Activated naive CD4-positive, alpha-beta T cell treated with anti-CD3 and anti-CD28 coated beads, Interleukin-2, amount 50 U/mL, for 72 hours (primary cell): ENCODE data around the gene XPOT. TPM values are rescaled to one million over a fixed set of nuclear protein-coding genes. Genes with fewer than 3 reads are reported as not detected.

ENCODE experiments used
- ATAC-seq, 2 donors: fragments of 150-1000 bp; cut with Tn5 transposase; 2 replicates each; pipeline ENCODE4 v1.10.0; 2021; ENCODE audit warnings: mild to moderate bottlenecking in 2 of 2, moderate library complexity in 2 of 2
- DNase-seq, 2 donors: peaks; one replicate each; pipeline ENCODE4 v3.0.0; 2021 to 2022; ENCODE audit warnings: low spot score in 2 of 2
- H3K27ac Mint-ChIP-seq, 2 donors: one replicate each; pipeline ENCODE4 v1.8.0; 2022; ENCODE audit warnings: mild to moderate bottlenecking in 2 of 2, mixed read lengths in 2 of 2
- H3K36me3 Mint-ChIP-seq, 2 donors: one replicate each; pipeline ENCODE4 v1.8.0; 2022; ENCODE audit warnings: mixed read lengths in 2 of 2
- H3K9me3 Mint-ChIP-seq, 2 donors: one replicate each; pipeline ENCODE4 v1.8.0; 2022; ENCODE audit warnings: mixed read lengths in 2 of 2
- total RNA-seq, 2 donors: library from RNA; stranded (reverse); gene quantifications; one replicate each; pipeline ENCODE4 v1.2.3, GENCODE V29; 2022

Gene XPOT
- total RNA-seq, 2 donors from 2014 or later = 124 to 138 TPM

DNA sequence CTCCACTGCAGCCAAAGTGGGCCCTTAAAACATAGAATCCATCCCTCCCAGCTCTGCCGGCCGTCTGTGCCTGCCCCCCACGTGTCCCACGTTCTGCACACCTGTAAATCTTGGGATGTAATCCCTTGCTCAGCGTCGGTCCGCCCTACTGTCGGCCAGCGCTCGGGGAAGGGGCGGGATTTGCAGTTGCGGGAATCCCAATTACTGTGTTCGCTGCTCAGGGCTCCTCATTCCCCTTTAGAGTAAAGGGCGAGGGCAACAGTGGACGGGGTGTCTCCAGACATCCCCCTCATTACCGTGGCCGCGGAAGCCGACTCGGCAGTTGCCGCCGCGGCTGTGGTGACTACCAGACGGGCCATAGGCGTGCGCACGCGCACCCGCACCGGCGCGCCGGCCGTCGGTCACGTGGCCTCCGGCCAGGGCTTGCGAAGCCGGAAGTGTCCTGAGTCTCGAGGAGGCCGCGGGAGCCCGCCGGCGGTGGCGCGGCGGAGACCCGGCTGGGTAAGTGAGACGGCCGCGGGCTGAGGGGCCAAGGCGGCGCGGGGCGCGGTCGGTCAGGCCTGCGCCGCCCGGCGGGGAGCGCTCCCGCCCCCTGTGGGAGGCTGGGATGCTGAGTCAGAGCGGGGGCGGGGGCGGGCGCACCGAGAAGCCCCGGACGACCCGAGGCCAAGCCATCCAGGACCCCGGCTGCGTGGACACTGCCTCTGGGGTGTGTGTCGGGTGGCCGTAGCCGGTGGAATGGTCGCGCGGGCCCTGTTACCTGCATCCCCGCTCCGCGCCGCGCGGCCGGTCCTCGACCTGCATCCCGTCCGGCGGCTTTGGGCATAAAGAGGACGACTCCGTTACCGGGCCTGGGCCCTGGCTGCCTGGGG is 47.7 kb downstream of the XPOT start, which contains the start of gene TBK1:
Gene TBK1, plus strand, starts transcription at position 434 of the 872 bp plus-strand sequence. CDS start 3,751 bp downstream, outside the sequence.
- ATAC-seq = peak; percentile 78 to 84
- peaks cover 22 to 29% of the 10 kb centered on the region in 2 donors for H3K36me3 Mint-ChIP-seq
- H3K27ac Mint-ChIP-seq = peak within 1 kb of the TSS; percentile 96 to 97

DNA sequence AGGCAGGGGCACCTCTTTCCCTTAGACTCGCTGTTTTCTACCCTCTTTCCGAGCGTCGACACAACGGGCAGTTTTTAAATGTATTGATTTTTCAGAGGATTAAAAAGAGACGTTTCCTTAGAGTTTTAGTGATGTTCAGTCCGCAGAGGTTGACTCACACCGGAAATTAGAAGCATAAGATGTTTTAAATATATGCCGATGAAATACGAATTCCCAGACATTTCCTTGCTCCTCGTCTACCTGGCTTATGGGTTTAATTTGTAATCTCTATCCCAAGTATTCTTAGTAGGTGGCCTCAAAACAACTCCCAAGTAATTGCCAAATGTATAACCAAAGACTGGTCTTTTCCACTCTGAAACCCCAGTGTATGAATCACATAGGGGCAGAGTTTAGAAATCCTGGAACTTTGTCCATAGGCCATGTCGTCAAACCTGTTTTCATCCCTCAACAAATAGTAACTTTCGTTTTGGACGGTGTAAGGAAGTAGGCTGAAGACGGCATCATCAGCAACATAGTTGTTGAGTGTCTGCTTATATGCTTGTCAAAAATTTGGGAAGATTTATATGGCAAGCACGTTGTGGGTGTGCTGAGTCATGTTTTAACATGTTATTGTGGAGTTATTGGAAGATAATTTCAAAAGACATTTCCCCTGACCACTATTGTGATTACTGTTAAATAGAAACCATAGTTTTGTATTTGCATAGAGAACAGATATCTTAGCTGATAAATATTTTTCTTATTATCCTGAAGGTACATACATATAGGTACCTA is 48.6 kb downstream of the XPOT start:
- H3K36me3 Mint-ChIP-seq = peaks cover 22 to 31% of the 10 kb centered on the region in 2 donors
- H3K27ac Mint-ChIP-seq = peak overlapping the region; percentile 96 to 97
- H3K9me3 Mint-ChIP-seq = no peaks in the 10 kb centered on the region

More for the DNA sequence above, 47.7 kb downstream of the XPOT start, which contains the start of gene TBK1:
- DNase-seq = peak; percentile 71 to 93
- H3K9me3 Mint-ChIP-seq = no peaks in the 10 kb centered on the region

DNA sequence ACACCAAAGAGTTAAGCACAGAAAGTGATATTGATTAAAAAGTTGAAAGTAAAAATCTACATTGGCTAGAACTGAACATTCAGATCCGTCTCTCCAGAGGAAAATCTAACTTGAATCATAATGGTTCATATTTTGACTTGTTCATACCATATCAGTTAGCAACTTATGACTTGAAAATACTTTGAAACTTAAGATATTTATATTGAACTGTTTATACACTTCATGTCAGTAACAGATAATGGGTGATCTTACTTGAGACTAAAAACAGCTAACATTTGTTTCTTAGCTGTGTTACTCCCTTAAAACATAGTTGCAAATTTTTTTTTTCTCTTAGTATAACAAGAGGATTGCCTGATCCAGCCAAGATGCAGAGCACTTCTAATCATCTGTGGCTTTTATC is 51.3 kb downstream of the XPOT start:
- H3K9me3 Mint-ChIP-seq = no peaks in the 10 kb centered on the region
- ATAC-seq = no peak
- peaks cover 22 to 40% of the 10 kb centered on the region in 2 donors for H3K36me3 Mint-ChIP-seq
- peak overlapping the region in 1 of 2 donors; percentile 55 for H3K27ac Mint-ChIP-seq
- no peak for DNase-seq

More for the DNA sequence above, 48.6 kb downstream of the XPOT start:
- ATAC-seq (peak; percentile 10 to 62), DNase-seq (no peak)

DNA sequence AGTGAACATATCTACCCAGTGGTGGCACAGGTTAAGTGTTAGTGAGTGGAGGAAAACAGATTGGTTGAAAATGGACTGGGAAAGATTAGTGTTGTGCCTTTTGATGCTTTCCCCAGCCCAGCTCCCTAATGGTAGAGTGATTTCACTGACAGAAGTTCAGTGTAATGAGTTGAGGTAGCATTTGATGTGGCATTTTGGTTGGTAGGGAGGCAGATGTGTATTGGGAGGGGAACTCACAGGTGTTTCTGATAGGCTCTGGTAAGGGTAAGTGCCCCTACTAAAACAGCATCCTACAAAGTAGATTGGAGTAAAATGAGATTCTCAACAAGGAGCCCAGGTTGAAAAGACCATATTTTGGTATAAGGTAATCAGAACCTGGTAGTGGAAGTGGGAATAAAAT is 51.9 kb downstream of the XPOT start:
- H3K27ac Mint-ChIP-seq = peak overlapping the region in 1 of 2 donors; percentile 57
- H3K9me3 Mint-ChIP-seq = no peaks in the 10 kb centered on the region
- ATAC-seq (no peak), DNase-seq (no peak)
- peaks cover 22 to 40% of the 10 kb centered on the region in 2 donors for H3K36me3 Mint-ChIP-seq

DNA sequence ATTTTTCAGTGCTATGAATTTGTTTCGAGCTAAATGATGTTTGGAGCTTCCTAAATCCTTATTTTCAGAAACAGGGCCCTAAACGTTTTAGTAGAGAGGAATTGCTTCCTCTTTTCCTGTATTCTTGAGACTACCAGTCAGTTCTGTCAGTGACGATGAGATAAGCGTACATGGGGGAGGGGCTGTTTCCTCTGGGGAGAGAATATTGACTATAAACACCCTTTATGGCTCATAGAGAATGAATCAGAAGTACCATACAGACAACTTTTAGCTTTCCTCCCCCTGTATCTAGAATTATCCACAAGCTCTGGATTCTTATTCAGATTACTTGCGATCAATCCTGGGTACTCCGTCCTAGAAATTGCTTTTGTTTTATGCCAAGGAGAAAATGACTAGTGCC is 52.8 kb downstream of the XPOT start:
- H3K9me3 Mint-ChIP-seq = no peaks in the 10 kb centered on the region
- H3K36me3 Mint-ChIP-seq = peaks cover 17 to 45% of the 10 kb centered on the region in 2 donors
- DNase-seq = peak in 1 of 2 donors; percentile 50
- H3K27ac Mint-ChIP-seq = peak overlapping the region in 1 of 2 donors; percentile 69
- peak in 1 of 2 donors; percentile 58 for ATAC-seq

DNA sequence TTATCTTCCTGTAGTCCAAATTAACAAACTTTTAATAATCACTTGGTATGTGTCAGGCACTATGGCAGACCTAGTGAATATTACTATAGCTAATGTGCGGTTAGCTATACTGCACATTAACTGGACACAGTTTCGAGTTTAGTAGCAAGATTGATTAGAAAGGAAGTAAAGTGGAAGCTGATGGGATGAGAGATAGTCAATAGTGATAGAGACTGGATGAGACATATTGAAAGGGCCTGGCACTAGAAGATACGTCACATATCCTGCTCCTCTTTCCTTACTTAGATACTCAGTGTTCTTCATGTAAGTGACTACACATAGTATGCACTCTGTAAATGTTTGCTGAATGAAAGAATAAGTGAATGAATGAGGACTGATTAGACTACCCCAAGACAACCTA is 53.3 kb downstream of the XPOT start:
- peak overlapping the region in 1 of 2 donors; percentile 85 for H3K27ac Mint-ChIP-seq
- ATAC-seq = peak in 1 of 2 donors; percentile 65
- H3K36me3 Mint-ChIP-seq = peaks cover 14 to 43% of the 10 kb centered on the region in 2 donors

DNA sequence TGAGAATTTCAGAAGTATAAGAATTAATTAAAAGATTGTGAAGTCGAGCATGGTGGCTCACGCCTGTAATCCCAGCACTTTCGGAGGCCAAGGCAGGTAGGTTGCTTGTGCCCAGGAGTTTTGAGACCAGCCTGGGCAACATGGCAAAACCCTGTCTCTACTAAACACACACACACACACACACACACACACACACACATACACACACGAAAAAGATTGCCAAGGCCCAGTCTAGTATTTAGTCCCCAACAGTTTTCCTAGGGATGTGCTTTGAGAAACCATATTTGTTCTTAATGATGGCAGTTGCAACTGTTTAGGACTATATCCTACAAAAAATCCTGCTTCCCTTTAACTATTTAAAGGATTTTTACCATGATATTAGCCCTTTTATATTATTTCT is 53.7 kb downstream of the XPOT start:
- ATAC-seq (no peak), DNase-seq (no peak)
- Mint-ChIP-seq H3K9me3 (no peaks in the 10 kb centered on the region), H3K36me3 (peaks cover 10 to 38% of the 10 kb centered on the region in 2 donors), H3K27ac (peak overlapping the region in 1 of 2 donors; percentile 85)

More for the DNA sequence above, 53.3 kb downstream of the XPOT start:
- H3K9me3 Mint-ChIP-seq = no peaks in the 10 kb centered on the region
- no peak for DNase-seq

DNA sequence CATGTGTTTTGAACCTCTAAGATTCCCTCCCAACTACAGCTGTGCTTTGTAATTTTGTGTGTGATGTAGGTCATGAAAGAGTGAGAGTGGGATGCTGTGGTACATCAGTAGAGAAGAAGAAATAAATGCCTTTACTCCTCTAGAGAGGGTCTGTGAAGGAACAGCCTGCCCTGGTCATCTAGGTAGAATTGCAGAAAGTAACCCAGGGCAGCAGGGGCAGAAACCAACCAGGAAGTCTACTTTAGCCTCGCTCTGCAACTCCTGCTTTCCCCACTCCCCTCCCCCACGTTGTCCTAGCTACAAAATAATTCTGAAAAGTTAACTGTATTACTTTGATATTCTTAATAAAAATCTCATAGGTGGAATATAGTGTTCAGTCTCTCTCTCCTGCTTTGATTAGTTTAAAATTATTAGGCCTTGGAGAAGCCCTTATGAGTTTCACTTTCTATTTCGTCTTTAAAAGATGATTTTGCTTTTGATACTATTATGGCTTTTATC is 55.3 kb downstream of the XPOT start:
- H3K9me3 Mint-ChIP-seq = no peaks in the 10 kb centered on the region
- peak overlapping the region; percentile 70 to 94 for H3K27ac Mint-ChIP-seq
- peak in 1 of 2 donors; percentile 26 for ATAC-seq
- H3K36me3 Mint-ChIP-seq = peaks cover 6 to 36% of the 10 kb centered on the region in 2 donors
- no peak for DNase-seq

DNA sequence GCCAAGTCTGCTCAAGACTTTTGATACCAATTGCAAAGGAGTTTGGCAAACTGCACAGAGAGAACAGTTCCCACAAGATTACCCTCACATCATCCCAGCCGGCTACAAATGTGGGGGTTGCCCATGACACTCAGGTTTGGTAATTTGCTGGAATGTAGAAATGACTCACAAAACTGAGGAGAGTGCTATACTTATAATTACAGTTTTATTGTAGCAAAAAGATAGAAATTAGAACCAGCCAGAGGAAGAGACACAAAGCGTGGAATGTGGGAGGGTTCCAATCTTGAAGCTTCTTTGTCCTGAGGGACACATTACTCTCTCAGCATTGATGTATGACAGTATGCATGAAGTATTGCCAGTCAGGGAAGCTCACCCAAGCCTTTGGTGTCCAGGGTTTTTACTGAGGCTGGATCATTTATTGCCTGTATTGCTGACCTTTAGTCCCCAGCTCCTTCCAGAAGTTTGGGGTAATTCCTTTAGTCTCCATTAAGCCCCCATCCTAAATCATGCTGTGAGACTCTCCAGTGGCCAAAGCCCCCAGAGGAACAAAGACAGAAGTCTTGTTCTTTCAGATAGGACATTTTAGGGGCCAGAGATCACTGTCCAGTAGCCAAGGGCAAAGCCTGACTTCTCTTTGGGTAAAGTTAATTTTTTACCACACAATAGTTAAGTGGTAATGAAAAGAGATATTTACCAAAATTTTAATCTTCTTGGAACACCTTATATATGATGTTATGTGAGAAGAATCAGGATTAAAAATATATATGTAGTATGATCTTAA is 57.6 kb downstream of the XPOT start:
- Mint-ChIP-seq H3K27ac (peak overlapping the region in 1 of 2 donors; percentile 89), H3K36me3 (peaks cover 0 to 31% of the 10 kb centered on the region in 2 donors), H3K9me3 (no peaks in the 10 kb centered on the region)
- DNase-seq = no peak
- no peak for ATAC-seq

DNA sequence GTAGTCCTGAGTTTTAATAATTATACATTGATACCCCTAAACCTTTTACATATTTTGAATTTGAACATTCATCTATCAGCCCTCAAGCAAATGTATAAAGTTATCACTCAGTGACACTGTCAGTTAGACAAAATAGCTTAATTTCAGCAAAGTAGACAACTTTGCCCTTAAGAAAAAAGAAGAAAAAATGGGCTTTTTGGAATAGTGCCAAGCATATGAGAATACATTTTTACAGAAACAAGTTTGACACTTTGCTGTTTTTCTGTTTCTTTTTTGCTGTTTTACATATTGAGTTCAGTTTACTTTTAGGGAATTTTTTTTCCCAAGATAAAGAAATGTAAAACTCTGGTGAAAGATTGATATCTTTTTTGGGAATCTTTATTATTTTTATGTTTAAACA is 62.0 kb downstream of the XPOT start:
- DNase-seq (no peak), ATAC-seq (no peak)
- H3K27ac Mint-ChIP-seq = no peak overlapping the region
- H3K36me3 Mint-ChIP-seq = peaks cover 11 to 17% of the 10 kb centered on the region in 2 donors
- H3K9me3 Mint-ChIP-seq = no peaks in the 10 kb centered on the region

DNA sequence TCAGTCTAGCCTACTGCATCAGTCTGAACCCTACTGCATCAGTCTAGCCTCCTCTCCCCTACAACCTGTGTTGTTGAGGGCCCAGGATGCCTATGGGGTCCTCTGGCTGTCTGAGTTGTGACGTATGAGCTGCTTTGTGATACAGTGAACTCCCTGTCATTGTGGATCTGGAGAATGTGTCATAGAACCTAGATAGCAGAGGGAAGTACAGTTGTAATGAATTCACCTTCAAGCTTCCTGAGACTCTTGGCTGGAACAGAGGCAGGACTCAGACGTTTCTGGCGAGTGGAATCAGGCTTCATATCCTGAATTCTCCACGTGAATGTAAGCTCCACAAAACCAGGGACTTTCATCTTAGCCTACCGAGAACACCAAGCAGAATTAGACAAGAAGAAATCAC is 64.8 kb downstream of the XPOT start:
- H3K27ac Mint-ChIP-seq = no peak overlapping the region
- H3K9me3 Mint-ChIP-seq = no peaks in the 10 kb centered on the region
- ATAC-seq (no peak), DNase-seq (no peak)
- peaks cover 26 to 27% of the 10 kb centered on the region in 2 donors for H3K36me3 Mint-ChIP-seq

DNA sequence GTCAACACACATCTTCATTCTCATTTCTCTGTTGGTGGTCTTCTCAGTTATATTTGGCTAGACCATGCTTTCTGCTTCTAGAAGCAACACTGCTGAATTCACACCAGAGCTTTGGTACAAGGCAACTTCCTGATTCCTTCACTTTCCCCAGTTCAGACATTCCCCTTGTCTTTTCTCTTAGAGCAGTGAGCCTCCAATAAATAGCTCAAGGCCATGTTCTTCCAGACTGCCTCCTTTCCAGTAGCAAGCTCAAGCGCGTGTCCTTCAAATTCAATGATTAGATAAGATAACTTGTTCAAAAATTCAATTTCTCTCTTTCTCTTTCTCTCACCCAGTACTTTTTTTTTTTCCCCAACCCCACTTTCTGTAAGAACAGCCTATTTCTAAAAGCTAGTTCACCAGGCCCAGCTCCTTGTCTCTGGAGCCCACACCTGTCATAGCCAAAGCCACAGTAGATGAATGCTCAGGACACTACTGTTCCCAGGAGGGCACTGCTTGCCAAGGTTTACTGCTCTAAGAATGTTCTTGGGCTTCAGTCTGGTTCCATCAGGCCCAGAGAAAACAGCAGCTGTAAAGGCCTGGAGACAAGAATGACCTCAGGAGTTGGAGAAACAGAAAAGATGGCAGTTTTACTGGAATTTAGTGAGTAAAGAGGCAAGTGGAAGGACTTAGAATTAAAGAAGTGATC is 65.4 kb downstream of the XPOT start:
- H3K27ac Mint-ChIP-seq = peak overlapping the region in 1 of 2 donors; percentile 46
- no peaks in the 10 kb centered on the region for H3K9me3 Mint-ChIP-seq

DNA sequence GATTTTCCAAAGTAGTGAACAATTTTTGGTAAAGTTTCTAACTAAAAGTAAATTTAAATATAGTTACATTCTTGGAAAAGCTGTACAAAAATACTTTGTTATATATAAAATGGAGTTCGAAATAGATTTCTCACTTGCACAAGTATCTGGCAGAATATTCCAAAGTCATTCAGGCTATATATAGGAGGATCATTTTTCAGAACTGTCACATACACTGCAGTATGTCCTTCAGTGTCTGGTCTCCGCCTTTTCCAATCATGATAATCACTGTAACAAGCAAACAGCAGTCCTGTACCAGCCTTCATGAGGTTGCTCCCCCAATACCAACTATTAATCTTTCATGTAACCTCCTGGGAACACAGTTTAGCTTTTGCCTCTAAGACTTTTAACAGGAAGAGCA is 66.3 kb downstream of the XPOT start:
- ATAC-seq (no peak), DNase-seq (no peak)
- H3K36me3 Mint-ChIP-seq = peaks cover 31 to 37% of the 10 kb centered on the region in 2 donors
- no peak overlapping the region for H3K27ac Mint-ChIP-seq
- H3K9me3 Mint-ChIP-seq = no peaks in the 10 kb centered on the region

More for the DNA sequence above, 65.4 kb downstream of the XPOT start:
- H3K36me3 Mint-ChIP-seq = peaks cover 26 to 31% of the 10 kb centered on the region in 2 donors
- ATAC-seq = no peak
- DNase-seq = no peak

DNA sequence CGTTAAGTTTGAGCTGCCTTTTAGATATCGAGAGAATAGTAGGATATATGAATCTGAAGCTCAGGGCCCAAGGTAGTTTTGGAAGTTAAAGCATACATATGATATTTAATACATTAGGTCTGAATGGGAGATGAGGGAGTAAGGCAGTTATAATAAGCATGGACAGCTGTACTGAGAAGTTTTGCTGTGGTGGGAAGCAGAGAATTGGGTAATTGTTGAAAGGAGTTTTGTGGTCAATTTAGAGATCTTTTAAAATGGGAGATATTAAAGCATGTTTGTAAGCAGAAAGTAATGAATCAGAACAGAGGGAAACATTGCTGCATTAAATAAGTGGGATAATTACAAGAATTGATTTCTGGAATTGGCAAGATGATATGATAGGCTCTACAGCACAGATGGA is 69.0 kb downstream of the XPOT start:
- peaks cover 44 to 58% of the 10 kb centered on the region in 2 donors for H3K36me3 Mint-ChIP-seq
- DNase-seq (no peak), ATAC-seq (no peak)
- peak overlapping the region in 1 of 2 donors; percentile 7 for H3K27ac Mint-ChIP-seq
- H3K9me3 Mint-ChIP-seq = peaks cover 0 to 6% of the 10 kb centered on the region in 2 donors

DNA sequence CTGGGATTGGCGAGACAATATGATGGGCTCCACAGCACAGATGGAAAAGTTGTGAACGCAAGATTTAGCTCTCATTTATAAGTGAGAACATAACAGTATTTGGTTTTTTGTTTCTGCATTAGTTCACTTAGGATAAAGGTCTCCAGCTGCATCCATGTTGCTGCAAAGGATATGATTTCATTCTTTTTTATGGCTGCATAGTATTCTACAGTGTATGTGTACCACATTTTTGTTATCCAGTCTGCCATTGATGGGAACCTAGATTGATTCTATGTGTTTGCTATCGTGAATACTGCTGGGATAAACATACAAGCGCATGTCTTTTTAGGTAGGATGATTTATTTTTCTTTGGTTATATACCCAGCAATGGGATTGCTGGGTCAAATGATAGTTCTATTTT is 71.3 kb downstream of the XPOT start:
- no peak for DNase-seq
- Mint-ChIP-seq H3K27ac (no peak overlapping the region), H3K36me3 (peaks cover 34 to 50% of the 10 kb centered on the region in 2 donors), H3K9me3 (peaks cover 0 to 6% of the 10 kb centered on the region in 2 donors)
- no peak for ATAC-seq
